Left lobe of liver (tissue), 2 donors: ENCODE data around the gene PDCD4. TPM values are rescaled to one million over a fixed set of nuclear protein-coding genes. Genes with fewer than 3 reads are reported as not detected.

Experiments used
- ATAC-seq: fragments of 200-7000 bp; cut with Tn5 transposase; one replicate; pipeline ENCODE4 v1.9.1; 2020; ENCODE audit warnings: mild to moderate bottlenecking, moderate library complexity
- DNase-seq: peaks from one replicate; pipeline ENCODE4 v3.0.0-alpha.2; 2020; ENCODE audit warnings: low spot score
- total RNA-seq: library from RNA; stranded (reverse); gene quantifications from one replicate; pipeline ENCODE4 v1.2.1, GENCODE V29; 2021
- donor health status: DM: no; HTN: no; CAD: no; lungs with moderate emphysema.
- donor health status: DM: no; HTN: yes; CAD: no.

Gene PDCD4
- total RNA-seq, 1 donor from 2014 or later = 30.3 TPM

DNA sequence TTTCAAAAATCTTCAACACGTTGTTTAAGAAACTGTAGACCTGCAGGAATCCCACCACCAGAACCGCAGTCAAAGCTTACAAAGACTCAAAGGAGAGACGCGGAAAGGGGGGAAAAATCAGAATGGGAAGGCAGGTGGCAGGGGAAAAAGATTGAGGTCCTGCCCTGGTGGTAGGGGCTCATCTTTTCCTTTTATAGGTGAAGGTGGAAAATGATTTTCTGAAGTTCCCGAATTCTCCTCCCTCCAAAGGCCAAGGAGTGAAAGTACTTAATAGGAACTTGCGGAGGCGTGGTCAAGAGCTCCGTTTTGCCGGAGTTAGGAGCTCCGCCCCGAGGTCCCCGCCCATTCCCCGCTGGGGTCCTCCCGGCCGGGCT is 46.5 kb downstream of the PDCD4 start:
- DNase-seq = no peak

DNA sequence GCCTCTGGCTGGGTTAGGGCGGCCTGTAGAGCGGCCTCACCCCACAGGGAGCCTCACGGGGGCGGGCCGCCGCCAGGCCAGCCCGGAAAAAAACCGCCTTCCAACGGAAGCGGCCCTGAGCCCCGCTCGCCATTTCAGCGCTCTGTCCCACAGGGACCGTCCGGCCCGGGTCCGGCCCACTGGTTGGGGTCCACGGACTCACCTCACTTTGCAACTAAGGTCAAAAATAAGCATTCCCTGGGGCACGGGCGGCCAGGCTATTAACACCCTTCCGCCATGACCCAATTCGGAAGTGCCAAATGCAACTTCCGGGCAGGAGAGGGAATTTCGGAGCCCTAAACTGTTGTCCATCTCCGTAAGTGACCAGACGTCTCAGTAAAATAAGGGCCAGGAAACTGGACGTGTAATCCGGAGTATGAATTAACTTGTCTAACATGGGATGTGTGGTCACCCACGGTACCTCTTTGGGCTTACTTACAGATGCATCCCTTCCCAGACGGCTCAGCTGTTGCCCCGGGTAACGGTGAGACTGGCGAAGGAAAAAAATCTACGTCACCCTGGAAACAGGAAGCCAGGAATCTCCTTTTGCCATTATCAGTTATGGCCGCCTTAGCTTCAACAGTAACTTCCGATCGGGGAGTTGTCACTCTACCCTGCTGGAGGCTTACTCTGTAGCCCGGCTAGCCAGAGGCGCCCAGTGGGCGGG is 47.1 kb downstream of the PDCD4 start, which contains the start of gene BBIP1:
Gene BBIP1, minus strand, starts transcription at position 538 of the 706 bp plus-strand sequence. CDS start 1,023 bp downstream, outside the sequence.
- DNase-seq (peak; percentile 97), ATAC-seq (peak; percentile 87)

More for the DNA sequence above, 46.5 kb downstream of the PDCD4 start:
- no peak for ATAC-seq

- DNase-seq = peak; percentile 99
Measured at GRCh38 chr10:110919349-110919931, 47.7 kb downstream of the PDCD4 start, which contains the start of gene SHOC2. Gene SHOC2 (plus strand): TSS chr10:110919604. CDS start chr10:110964359, 44,755 bp downstream.

GRCh38 chr10:110919971-110920881 is 48.5 kb downstream of the PDCD4 start:
- DNase-seq (peak; percentile 55), ATAC-seq (peak; percentile 0)

More at GRCh38 chr10:110919349-110919931, 47.7 kb downstream of the PDCD4 start, which contains the start of gene SHOC2:
- ATAC-seq = peak; percentile 53

DNA sequence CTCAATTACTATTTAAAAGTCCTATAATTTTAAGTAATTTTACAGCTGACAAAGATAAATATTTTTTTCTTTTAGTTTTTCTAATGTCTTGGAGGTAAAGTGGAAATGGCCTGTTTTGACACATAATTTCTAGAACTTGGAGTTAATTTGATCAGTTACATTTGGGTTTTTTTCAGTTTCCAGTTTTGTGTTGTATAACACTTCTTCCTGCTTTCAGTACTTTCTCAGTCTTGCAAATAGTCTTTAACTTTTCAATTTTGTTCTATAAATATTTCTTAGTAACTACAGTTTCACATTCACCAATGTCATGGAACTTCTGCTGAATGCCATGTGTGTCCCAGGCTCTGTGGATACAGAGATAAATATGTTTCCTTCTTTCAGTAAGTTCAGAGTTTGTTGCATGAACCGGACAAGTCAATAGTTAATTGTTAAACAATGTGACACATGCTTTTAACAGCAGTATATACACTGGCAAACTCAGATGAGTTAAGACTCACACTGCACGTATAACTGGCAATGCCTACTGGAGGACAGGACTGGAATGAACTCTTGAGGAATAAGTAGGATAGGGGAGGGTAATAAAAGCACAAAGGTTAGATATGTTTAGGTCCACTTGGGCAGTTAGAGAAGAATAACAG is 52.2 kb downstream of the PDCD4 start:
- no peak for DNase-seq
- ATAC-seq = peak; percentile 1

DNA sequence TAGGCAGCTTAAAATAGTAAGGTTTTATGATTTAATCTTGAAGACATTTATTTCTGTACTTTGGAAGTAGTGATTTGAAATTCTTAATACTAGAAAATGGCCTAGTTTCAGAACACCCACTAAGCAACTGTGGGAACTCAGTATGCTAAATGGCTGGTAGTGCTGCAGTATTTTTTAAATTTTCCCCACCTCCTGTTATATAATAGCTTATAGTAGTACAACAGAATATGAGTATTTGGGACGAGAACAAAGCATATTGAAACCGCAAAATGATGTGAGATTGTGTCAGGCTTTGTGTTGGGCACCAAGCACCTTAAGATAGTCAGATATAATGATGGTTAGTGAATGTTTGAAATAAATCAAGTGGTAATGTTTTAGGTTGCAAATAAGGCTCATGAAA is 55.7 kb downstream of the PDCD4 start:
- ATAC-seq = no peak

GRCh38 chr10:110931769-110932381 is 60.1 kb downstream of the PDCD4 start:
- ATAC-seq = no peak

More for the DNA sequence above, 55.7 kb downstream of the PDCD4 start:
- DNase-seq = no peak

GRCh38 chr10:110932505-110933180 is 60.9 kb downstream of the PDCD4 start:
- no peak for ATAC-seq
- no peak for DNase-seq

More at GRCh38 chr10:110931769-110932381, 60.1 kb downstream of the PDCD4 start:
- DNase-seq = no peak

DNA sequence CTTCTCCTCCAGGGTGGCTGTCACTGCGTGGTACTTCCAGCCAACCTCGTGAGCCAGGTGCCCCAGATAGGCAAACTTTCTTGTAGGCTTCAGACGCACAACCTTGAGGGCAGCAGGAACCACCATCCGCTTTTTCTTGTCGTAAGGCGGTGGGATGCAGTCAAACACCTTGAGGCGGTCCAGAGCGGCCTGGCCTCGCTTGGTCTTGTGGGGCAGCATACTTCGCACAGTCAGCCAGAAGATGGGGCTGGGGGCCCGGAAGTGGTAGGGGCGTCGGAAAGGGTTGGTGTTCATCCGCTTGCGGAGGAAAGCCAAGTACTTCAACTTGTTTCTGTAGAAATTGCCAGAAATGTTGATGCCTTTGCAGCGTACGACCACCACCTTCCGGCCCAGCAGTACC is 65.0 kb downstream of the PDCD4 start:
- ATAC-seq (no peak), DNase-seq (no peak)

- ATAC-seq (no peak), DNase-seq (no peak)
Measured at GRCh38 chr10:110939419-110939818, 67.7 kb downstream of the PDCD4 start.

DNA sequence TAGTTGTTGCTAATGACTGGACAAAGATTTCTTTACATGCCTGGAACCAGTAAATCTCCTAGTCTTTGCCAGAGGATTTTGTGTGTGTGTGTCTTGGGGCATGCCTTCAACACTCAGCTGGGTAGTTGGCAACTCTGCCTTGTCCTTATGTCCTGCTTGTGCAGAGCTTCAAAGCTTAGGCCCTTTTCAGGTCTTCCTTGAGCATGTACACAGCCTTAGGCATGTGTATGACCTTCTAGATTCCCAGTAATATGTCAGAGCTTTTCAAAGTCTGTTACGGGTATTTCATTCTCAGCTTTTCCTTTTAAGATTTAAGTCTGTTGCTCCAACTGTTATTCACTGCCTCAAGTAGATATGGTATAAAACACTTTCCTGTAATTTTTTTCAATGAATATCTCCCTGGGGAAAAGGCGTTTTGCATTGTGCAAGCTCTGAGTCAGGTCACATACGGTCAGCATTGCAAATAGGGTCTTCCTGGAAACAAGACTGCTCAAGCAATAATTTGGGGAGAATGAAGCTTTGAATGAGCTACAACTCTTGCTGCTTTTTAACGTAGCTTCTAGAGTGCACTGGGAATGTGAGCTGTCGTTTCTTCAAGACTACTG is 73.2 kb downstream of the PDCD4 start:
- no peak for ATAC-seq
- no peak for DNase-seq

DNA sequence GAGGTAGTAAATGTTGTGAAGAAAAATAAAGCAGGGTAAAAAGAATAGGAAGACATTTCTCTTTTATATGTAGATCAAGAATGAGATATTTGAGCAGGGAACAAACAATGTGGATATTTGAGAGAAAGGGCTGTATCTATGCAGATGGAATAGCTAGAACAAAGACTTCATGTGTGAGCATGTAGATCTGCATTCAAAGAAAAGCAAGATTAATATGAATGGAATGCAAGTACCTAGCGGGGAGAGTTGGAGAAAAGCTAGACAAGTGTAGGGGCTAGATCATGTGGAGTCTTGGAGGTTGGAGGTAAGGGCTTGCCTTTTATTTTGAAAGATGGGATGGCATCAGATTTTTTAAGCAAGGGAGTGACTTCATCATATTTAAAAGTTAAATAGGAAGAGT is 74.8 kb downstream of the PDCD4 start:
- no peak for DNase-seq
- ATAC-seq = no peak

GRCh38 chr10:110947061-110947595 is 75.4 kb downstream of the PDCD4 start:
- DNase-seq (no peak), ATAC-seq (no peak)

Other genes starting within 250 kb of the PDCD4 start
- 0.33 TPM for gene RBM20, start 227.6 kb upstream of the PDCD4 start, total RNA-seq
- gene BBIP1, start 47.3 kb downstream of the PDCD4 start, total RNA-seq = 11.1 TPM
- gene SHOC2, start 47.7 kb downstream of the PDCD4 start, total RNA-seq = 20.3 TPM
- 0.53 TPM for gene ADRA2A, start 205.1 kb downstream of the PDCD4 start, total RNA-seq